Measurements from ENCODE around the gene MT1M.

GRCh38 chr16:56679078-56679730 is 46.7 kb downstream of the MT1M start:
- TF ChIP-seq CTCF (IDR thresholded peaks at IDR 0.05 in 8 of 11, conservative IDR thresholded peaks at IDR 0.05 in 3 of 11) (no peak), POLR2AphosphoS5 (IDR thresholded peaks at IDR 0.05) (no peak)
